GM12878 (cell line): ENCODE data around the gene NSD2. TPM values are rescaled to one million over a fixed set of nuclear protein-coding genes. Genes with fewer than 3 reads are reported as not detected.

Source experiments
- ATAC-seq: fragments of 200-7000 bp; cut with Tn5 transposase; 3 replicates; pipeline ENCODE4 v1.9.1; 2020; ENCODE audit warnings: mild to moderate bottlenecking, moderate library complexity
- BruUV-seq: library from RNA; stranded (reverse); fragments of 400-500 nt; replicated peaks from 2 replicates; lab custom pipeline; 2021; lab: Mats Ljungman, UMichigan
- CTCF ChIA-PET: fragments of 300-600 bp; sonication (Branson Sonifier 250); formaldehyde crosslinking; extraction: SDS; loops from one replicate; lab custom pipeline; 2021; ENCODE audit warnings: inconsistent platforms; lab: Yijun Ruan, JAX
- POLR2A ChIA-PET: fragments of 350-600 bp; formaldehyde crosslinking; extraction: SDS; loops from one replicate; lab custom pipeline; 2021; ENCODE audit warnings: inconsistent platforms; lab: Charles Lee
- RAD21 ChIA-PET: fragments of 300-600 bp; sonication (Branson Sonifier 250); formaldehyde crosslinking; loops from one replicate; lab custom pipeline; 2023; ENCODE audit warnings: antibody characterized with exemption; ENCODE audit not compliant: unreplicated experiment; lab: Charles Lee
- SMC1A ChIA-PET: fragments of 300-600 bp; sonication (Branson Sonifier 250); formaldehyde crosslinking; loops from one replicate; lab custom pipeline; 2023; ENCODE audit not compliant: unreplicated experiment, uncharacterized antibody; lab: Charles Lee
- DNase-seq: peaks from one replicate; pipeline ENCODE4 v3.0.0-alpha.2; 2011; ENCODE audit warnings: low read depth, low spot score
- FAIRE-seq: peaks from 3 replicates; lab custom pipeline; 2011; peaks lifted over from hg19 to GRCh38; lab: Jason Lieb, UNC
- H2AFZ ChIP-seq: 2 replicates; pipeline ENCODE4 v1.6.0; 2011; ENCODE audit warnings: low read depth, low read length, control low read depth; ENCODE audit not compliant: control insufficient read depth
- H3K27ac ChIP-seq: 2 replicates; pipeline ENCODE4 v1.5.1; 2011; ENCODE audit warnings: control low read depth; ENCODE audit not compliant: control insufficient read depth, insufficient read depth
- H3K27me3 ChIP-seq, 2 experiments: replicated peaks in 1 of 2; 2 replicates each; pipeline versions ENCODE4 v1.6.0 to v1.6.1; 2011; ENCODE audit warnings: low read length in 1 of 2; ENCODE audit not compliant: control insufficient read depth in 2 of 2, insufficient read depth in 2 of 2
- H3K36me3 ChIP-seq, 2 experiments: 2 replicates each; pipeline ENCODE4 v1.5.1; 2011; ENCODE audit warnings: low read length in 1 of 2; ENCODE audit not compliant: control insufficient read depth in 2 of 2, insufficient read depth in 2 of 2
- H3K4me1 ChIP-seq: 2 replicates; pipeline ENCODE4 v1.6.1; 2011; ENCODE audit warnings: mild to moderate bottlenecking, low read length, moderate library complexity, mixed read lengths; ENCODE audit not compliant: control insufficient read depth, insufficient read depth
- H3K4me2 ChIP-seq: 2 replicates; pipeline ENCODE4 v1.6.0; 2011; ENCODE audit warnings: control low read depth; ENCODE audit not compliant: control insufficient read depth, insufficient read depth
- H3K4me3 ChIP-seq: fragments of 200-600 bp; sonication (generic); 2 replicates; pipeline ENCODE4 v1.5.1; 2016
- H3K79me2 ChIP-seq: 2 replicates; pipeline ENCODE4 v1.6.0; 2011; ENCODE audit warnings: low read length; ENCODE audit not compliant: control insufficient read depth, insufficient read depth
- H3K9ac ChIP-seq: 2 replicates; pipeline ENCODE4 v1.8.0; 2011; ENCODE audit warnings: low read length, control low read depth, mixed read lengths; ENCODE audit not compliant: control insufficient read depth, insufficient read depth
- H3K9me3 ChIP-seq: replicated peaks from 3 replicates; pipeline ENCODE4 v1.5.1; 2011; ENCODE audit warnings: mild to moderate bottlenecking, low read length; ENCODE audit not compliant: control insufficient read depth, insufficient read depth
- H4K20me1 ChIP-seq: 2 replicates; pipeline ENCODE4 v1.6.0; 2011; ENCODE audit not compliant: control insufficient read depth, insufficient read depth
- ASH2L ChIP-seq: fragments of 300-600, 200-600 bp; sonication (generic); IDR thresholded peaks from 2 replicates; pipeline ENCODE4 v1.6.1; 2017; ENCODE audit warnings: low read depth, mild to moderate bottlenecking, borderline replicate concordance
- E4F1 ChIP-seq: fragments of 450-650 bp; IDR thresholded peaks from 2 replicates; pipeline ENCODE4 v1.6.1; 2018; ENCODE audit warnings: borderline replicate concordance, mild to moderate bottlenecking; ENCODE audit not compliant: partially characterized antibody
- GATAD2B ChIP-seq: fragments of 450-650 bp; conservative IDR thresholded peaks from 2 replicates; pipeline ENCODE4 v1.6.1; 2017; ENCODE audit warnings: low read depth, mild to moderate bottlenecking, moderate library complexity
- IRF3 ChIP-seq: fragments of 450-650 bp; IDR thresholded peaks from 2 replicates; pipeline ENCODE4 v1.6.1; 2014; ENCODE audit warnings: mild to moderate bottlenecking
- MLLT1 ChIP-seq: fragments of 450-650 bp; IDR thresholded peaks from 2 replicates; pipeline ENCODE4 v1.6.1; 2016; ENCODE audit warnings: mild to moderate bottlenecking
- NR2F1 ChIP-seq: fragments of 450-650 bp; conservative IDR thresholded peaks from 2 replicates; pipeline ENCODE4 v1.6.1; 2017; ENCODE audit warnings: mild to moderate bottlenecking
- WGBS: methylation state at CpG from one replicate; pipeline ENCODE4 v1.1.6; 2016; ENCODE audit warnings: low lambda C conversion rate; ENCODE audit not compliant: insufficient replicate concordance, insufficient coverage; ENCODE audit errors: missing lambda C conversion rate; 5-methylcytosine and 5-hydroxymethylcytosine counted together
- in situ Hi-C: fragments of 300-500 bp; cut with MboI; formaldehyde crosslinking; loops from 9 replicates; pipeline ENCODE4 v1.14.3; 2018; ENCODE audit warnings: mixed read lengths
- intact Hi-C: fragments of 100-400 bp; cut with micrococcal nuclease; formaldehyde crosslinking; loops from one replicate; pipeline ENCODE4 v1.14.2; 2022; ENCODE audit not compliant: unreplicated experiment
- polyA plus RNA-seq, 11 experiments: library from polyadenylated mRNA; depleted of rRNA in 4 of 11; unstranded in 6 of 11; stranded (reverse) in 5 of 11; fragments of >200 nt; fragmentation: Nextera tagmentation in 4 of 11; fragmentation: Illumina TruSeq in 1 of 11; extraction: Ambion mirVana in 4 of 11; extraction: Trizol in 1 of 11; gene quantifications; 1 replicate in 1 of 11; 2 replicates in 10 of 11; pipeline versions ENCODE4 v1.2.1 to v1.2.3, GENCODE V29; 2011 to 2016; ENCODE audit warnings: inconsistent platforms in 2 of 11, missing spikeins in 2 of 11, low read depth in 1 of 11
- total RNA-seq, 4 experiments: library from RNA; depleted of rRNA in 3 of 4; stranded (reverse); fragments of >200 nt in 3 of 4; fragmentation: Illumina TruSeq in 1 of 4; extraction: Trizol in 1 of 4; gene quantifications; 2 replicates each; pipeline versions ENCODE4 v1.2.1 to v1.2.3, GENCODE V29; 2013 to 2021

Gene NSD2
- total and polyA plus RNA-seq, 10 of the 15 experiments (the other 5 are each of a cell fraction or from before 2014, with no cell fraction given): 8.6 to 139 (median 67.2) TPM

GRCh38 chr4:2006367-2006766 lies 135.2 kb downstream of the NSD2 start (continued):
- TF ChIP-seq E4F1 (no peak), IRF3 (no peak), GATAD2B (no peak), MLLT1 (no peak)

GRCh38 chr4:2006956-2007653 lies 135.9 kb downstream of the NSD2 start:
- Histone ChIP-seq H3K9me3 (no peaks in the 10 kb centered on the region; the same call in 2 of the 3 replicates), H3K4me2 (peak overlapping the region; percentile 85), H4K20me1 (no peaks in the 10 kb centered on the region), H2AFZ (no peak overlapping the region), H3K79me2 (peaks cover 36% of the 10 kb centered on the region), H3K4me1 (peaks cover 5% of the 10 kb centered on the region), H3K27me3 (no peaks in the 10 kb centered on the region), H3K27ac (no peak overlapping the region), H3K4me3 (peak overlapping the region; percentile 95), H3K9ac (peak overlapping the region; percentile 56), H3K36me3 (peaks cover 0 to 6% of the 10 kb centered on the region in 2 experiments; a peak in 1 of 4 replicates)
- intact Hi-C loops (loop anchor here (10.0 kb wide), 1 partner anchor 178 kb away; no protein-coding TSS in a partner anchor), in situ Hi-C loops (no loop called here)
- TF ChIP-seq MLLT1: 0 out of 2 replicates have a peak, but pooled peaks have one; percentile 20
- TF ChIP-seq NR2F1: 0 out of 2 replicates have a peak, but pooled peaks have one; percentile 18
- no peak for TF ChIP-seq ASH2L
- ChIA-PET SMC1A (interaction anchor here (0.6 to 1.4 kb wide), 2 partner anchors 11 to 45 kb away, joined by 3 to 4 read pairs; no protein-coding TSS in a partner anchor), POLR2A (interaction anchor here (1.2 kb wide), 1 partner anchor 9 kb away, joined by 3 read pairs; no protein-coding TSS in a partner anchor), CTCF (interaction anchor here (1.1 to 1.7 kb wide), 2 partner anchors 108 to 314 kb away, joined by 4 to 5 read pairs; no protein-coding TSS in a partner anchor), RAD21 (interaction anchor here (0.6 kb wide), 1 partner anchor 498 kb away, joined by 3 read pairs; no protein-coding TSS in a partner anchor)
- BruUV-seq: TSS peak; percentile 67
- DNase-seq (no peak), ATAC-seq (no peak), FAIRE-seq (no peak)
- 89% methylated on average over 15 of the region's 15 CpGs for WGBS
